Measurements from ENCODE around the gene PRDX5. TPM values are rescaled to one million over a fixed set of nuclear protein-coding genes. Genes with fewer than 3 reads are reported as not detected.
A peak's percentile ranks its signal among the peaks of the same experiment; 100 is the strongest.

Gene PRDX5
- total and polyA plus RNA-seq, 9 of the 15 experiments (the other 6 are each of a cell fraction or from before 2014, with no cell fraction given) = 40.8 to 327 (median 204) TPM

DNA sequence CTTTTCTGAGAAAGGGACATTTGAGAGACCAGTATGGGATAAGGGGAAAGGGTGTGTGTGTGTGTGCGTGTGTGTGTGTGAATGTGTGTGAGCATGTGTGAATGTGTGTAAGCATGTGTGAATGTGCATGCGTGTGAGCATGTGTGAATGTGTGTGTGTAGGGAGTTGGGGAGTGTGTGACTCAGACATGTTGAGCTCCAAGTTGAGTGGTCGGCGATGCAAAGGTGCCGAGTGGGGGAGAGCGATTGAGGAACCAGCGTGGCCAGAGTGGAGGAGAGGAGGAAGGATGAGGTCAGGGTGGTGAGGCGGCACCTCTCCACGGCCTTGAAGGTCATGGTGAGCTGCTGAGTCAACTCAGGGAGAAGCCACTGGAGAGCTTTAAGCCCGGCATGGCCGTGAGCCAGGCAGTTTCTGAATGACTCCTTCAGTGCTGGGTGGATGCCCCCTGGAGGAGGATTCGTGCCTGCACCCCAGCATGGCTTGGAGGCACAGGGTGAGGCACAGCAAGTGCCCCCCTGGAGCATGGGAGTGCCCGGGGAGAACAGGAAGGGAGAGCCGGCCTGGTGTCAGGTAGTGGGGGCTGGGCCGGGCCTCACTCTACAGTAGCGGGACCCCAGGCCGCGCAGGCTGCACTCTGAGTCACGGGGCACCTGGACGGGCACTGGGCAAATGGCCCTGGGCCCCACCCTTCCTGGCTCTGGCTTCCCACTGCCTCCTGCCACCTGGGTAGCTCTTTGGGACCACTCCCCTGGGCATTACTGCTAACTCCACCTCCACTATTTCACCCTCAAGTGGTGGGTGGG, 13.8 kb downstream of the PRDX5 start (continued):
- no peak for TF ChIP-seq BMI1 (IDR thresholded peaks at IDR 0.05; ENCODE audit: low read length)
- peak; percentile 56; the same call in 1 of the 2 replicates for TF ChIP-seq BHLHE40 (IDR thresholded peaks at IDR 0.05; ENCODE audit: low read length)
- TF ChIP-seq NR0B1 (IDR thresholded peaks at IDR 0.05; ENCODE audit: partially characterized antibody) = no peak
- no peak; the same call in 1 of the 2 replicates for TF ChIP-seq HLTF (IDR thresholded peaks at IDR 0.05)
- TF ChIP-seq SMAD3 (CRISPR knock-in tag; conservative IDR thresholded peaks at IDR 0.05) = no peak
- TF ChIP-seq CBFA2T2 (conservative IDR thresholded peaks at IDR 0.05) = no peak
- TF ChIP-seq NFYB (IDR thresholded peaks at IDR 0.05; ENCODE audit: extremely low read depth, insufficient read length) = no peak
- TF ChIP-seq, protein P1, sequence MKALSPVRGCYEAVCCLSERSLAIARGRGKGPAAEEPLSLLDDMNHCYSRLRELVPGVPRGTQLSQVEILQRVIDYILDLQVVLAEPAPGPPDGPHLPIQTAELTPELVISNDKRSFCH (CRISPR knock-in tag; IDR thresholded peaks at IDR 0.05) = no peak
- TF ChIP-seq, protein P1 (tag; IDR thresholded peaks at IDR 0.05) = peak; percentile 85; the same call in 1 of the 2 replicates
- no peak for TF ChIP-seq ZNF398 (CRISPR knock-in tag; IDR thresholded peaks at IDR 0.05)
- TF ChIP-seq, protein P2, sequence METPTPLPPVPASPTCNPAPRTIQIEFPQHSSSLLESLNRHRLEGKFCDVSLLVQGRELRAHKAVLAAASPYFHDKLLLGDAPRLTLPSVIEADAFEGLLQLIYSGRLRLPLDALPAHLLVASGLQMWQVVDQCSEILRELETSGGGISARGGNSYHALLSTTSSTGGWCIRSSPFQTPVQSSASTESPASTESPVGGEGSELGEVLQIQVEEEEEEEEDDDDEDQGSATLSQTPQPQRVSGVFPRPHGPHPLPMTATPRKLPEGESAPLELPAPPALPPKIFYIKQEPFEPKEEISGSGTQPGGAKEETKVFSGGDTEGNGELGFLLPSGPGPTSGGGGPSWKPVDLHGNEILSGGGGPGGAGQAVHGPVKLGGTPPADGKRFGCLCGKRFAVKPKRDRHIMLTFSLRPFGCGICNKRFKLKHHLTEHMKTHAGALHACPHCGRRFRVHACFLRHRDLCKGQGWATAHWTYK (CRISPR knock-in tag; IDR thresholded peaks at IDR 0.05) = no peak
- no peak for TF ChIP-seq ZNF449 (CRISPR knock-in tag; IDR thresholded peaks at IDR 0.05)
- no peak for TF ChIP-seq GATA2 (CRISPR knock-in tag; IDR thresholded peaks at IDR 0.05)
- TF ChIP-seq ZFP30 (CRISPR knock-in tag; IDR thresholded peaks at IDR 0.05; ENCODE audit: borderline replicate concordance) = no peak
- TF ChIP-seq SRF (CRISPR knock-in tag; IDR thresholded peaks at IDR 0.05) = no peak; a peak in 1 of 4 replicates
- peak; percentile 54 for TF ChIP-seq CBFA2T3 (IDR thresholded peaks at IDR 0.05)
- no peak for TF ChIP-seq ZNF282 (CRISPR knock-in tag; IDR thresholded peaks at IDR 0.05)
- TF ChIP-seq KDM4B (IDR thresholded peaks at IDR 0.05; ENCODE audit: borderline replicate concordance in 2 of 2, low read depth in 1 of 2) = peak in 1 of 2 experiments; percentile 60; a peak in 1 of 4 replicates
- peak; percentile 75 to 79 (median 78) for TF ChIP-seq CTCF (IDR thresholded peaks at IDR 0.05 in 2 of 3, conservative IDR thresholded peaks at IDR 0.05 in 1 of 3; ENCODE audit: insufficient read depth in 2 of 3, low read depth in 1 of 3, low read length in 3 of 3)
